ENCODE results near the gene RAG1. TPM values are rescaled to one million over a fixed set of nuclear protein-coding genes. Genes with fewer than 3 reads are reported as not detected.

Gene RAG1
- total and polyA plus RNA-seq, 2 of the 13 experiments (the other 11 are each of a cell fraction or from before 2014, with no cell fraction given) = 0.11 to 0.15 TPM

- H4K20me1 ChIP-seq (ENCODE audit: insufficient read depth, low read length) = no peaks in the 10 kb centered on the region
- CTCF ChIA-PET (ENCODE audit: low intra/inter-chr PET ratio, low total read pairs) = no interaction called here
- DNase-seq (ENCODE audit: low spot score) = no peak
These were observed 23.6 kb downstream of the RAG1 start for GRCh38 chr11:36591433-36591832.

More at GRCh38 chr11:36591433-36591832, 23.6 kb downstream of the RAG1 start:
- in situ Hi-C loops (cut with HindIII; ENCODE audit: extremely low pct_ligation_motif_present, low pct_unique_long_range_greater_than_20kb) (no loop called here), intact Hi-C loops (cut with micrococcal nuclease; ENCODE audit: unreplicated experiment) (no loop called here)
- Histone ChIP-seq H3K9ac (ENCODE audit: insufficient read depth, low read depth, low read length) (no peak overlapping the region), H3K4me1 (ENCODE audit: insufficient read depth, low read length) (peaks cover 14% of the 10 kb centered on the region; the same call in 1 of the 2 replicates), H3K4me2 (ENCODE audit: low read depth, low read length) (no peak overlapping the region), H3K36me3 (replicated peaks in 1 of 2; ENCODE audit: control insufficient read depth in 1 of 2, insufficient read depth in 2 of 2, low read length in 2 of 2) (no peaks in the 10 kb centered on the region), H3K4me3 (replicated peaks in 1 of 3; ENCODE audit: insufficient read depth in 1 of 3, low read depth in 2 of 3, low read length in 3 of 3) (no peak overlapping the region), H3K27ac (ENCODE audit: extremely low read length, insufficient read depth, low read length) (no peak overlapping the region), H3K79me2 (ENCODE audit: insufficient read depth, low read length) (no peaks in the 10 kb centered on the region), H3K9me3 (ENCODE audit: low read length) (no peaks in the 10 kb centered on the region), H3K27me3 (ENCODE audit: control insufficient read depth in 1 of 2, insufficient read depth in 2 of 2, low read length in 2 of 2) (peaks cover 0 to 3% of the 10 kb centered on the region in 2 experiments; a peak in 1 of 5 replicates), H2AFZ (ENCODE audit: low read length) (no peak overlapping the region)
- 0% methylated on average over 1 of the region's 1 CpG for WGBS (ENCODE audit: low lambda C conversion rate)
- POLR2A ChIA-PET = no interaction called here
- BruUV-seq (replicated peaks) = no TSS peak
- FAIRE-seq (no peak), ATAC-seq (no peak)
- TF ChIP-seq TBP (CRISPR knock-in tag; IDR thresholded peaks at IDR 0.05) (no peak), PCBP2 (optimal IDR thresholded peaks at IDR 0.05; ENCODE audit: low read depth, low read length, poor library complexity, severe bottlenecking) (no peak), ZNF30 (CRISPR knock-in tag; IDR thresholded peaks at IDR 0.05) (no peak), SMAD9 (CRISPR knock-in tag; IDR thresholded peaks at IDR 0.05) (no peak), ZNF724P (CRISPR knock-in tag; IDR thresholded peaks at IDR 0.05; ENCODE audit: borderline replicate concordance) (no peak), ZBTB49 (CRISPR knock-in tag; IDR thresholded peaks at IDR 0.05; ENCODE audit: borderline replicate concordance) (no peak), ARNTL (CRISPR knock-in tag; IDR thresholded peaks at IDR 0.05) (no peak), DNMT1 (CRISPR knock-in tag; IDR thresholded peaks at IDR 0.05) (no peak), HINFP (CRISPR knock-in tag; IDR thresholded peaks at IDR 0.05; ENCODE audit: low read depth) (no peak), ZNF768 (CRISPR knock-in tag; IDR thresholded peaks at IDR 0.05) (no peak)
